Measurements from ENCODE around the gene SMIM41. TPM values are rescaled to one million over a fixed set of nuclear protein-coding genes. Genes with fewer than 3 reads are reported as not detected.

SMIM41 gene
- total and polyA plus RNA-seq, 10 of the 15 experiments (the other 5 are each of a cell fraction or from before 2014, with no cell fraction given), result not detected

GRCh38 chr12:52050758-52051541, 28.6 kb upstream of the SMIM41 start, which contains the start of gene NR4A1 (continued):
- TF ChIP-seq JUNB (IDR thresholded peaks at IDR 0.05), result no peak
- no peak for TF ChIP-seq MYB (IDR thresholded peaks at IDR 0.05; ENCODE audit: borderline replicate concordance, low read depth, low read length)
- TF ChIP-seq TBL1XR1 (IDR thresholded peaks at IDR 0.05; ENCODE audit: low read depth, low read length), result peak; percentile 66
- TF ChIP-seq ZNF384 (IDR thresholded peaks at IDR 0.05; ENCODE audit: borderline replicate concordance, low read depth, low read length), result no peak
- no peak for TF ChIP-seq NR2C1 (IDR thresholded peaks at IDR 0.05)
- no peak for TF ChIP-seq NFIC (IDR thresholded peaks at IDR 0.05; ENCODE audit: low read depth, low read length)
- TF ChIP-seq ETV6 (conservative IDR thresholded peaks at IDR 0.05 in 1 of 2, IDR thresholded peaks at IDR 0.05 in 1 of 2; ENCODE audit: borderline replicate concordance in 1 of 2, low read depth in 1 of 2), result no peak
- TF ChIP-seq EZH2 (IDR thresholded peaks at IDR 0.05; ENCODE audit: borderline replicate concordance, control insufficient read depth, low read depth, low read length), result no peak
- no peak for TF ChIP-seq RAD51 (IDR thresholded peaks at IDR 0.05)
- no peak for TF ChIP-seq YY1 (IDR thresholded peaks at IDR 0.05; ENCODE audit: low read depth, low read length)
- peak; percentile 89; the same call in 1 of the 2 replicates for TF ChIP-seq STAT1 (conservative IDR thresholded peaks at IDR 0.05)
- TF ChIP-seq KAT2A (conservative IDR thresholded peaks at IDR 0.05; ENCODE audit: control insufficient read depth, low read depth, low read length), result no peak
- peak; percentile 64; the same call in 1 of the 2 replicates for TF ChIP-seq TCF12 (IDR thresholded peaks at IDR 0.05; ENCODE audit: low read depth, low read length)
- TF ChIP-seq SKIL (IDR thresholded peaks at IDR 0.05; ENCODE audit: low read depth, poor library complexity, severe bottlenecking), result peak; percentile 59
- TF ChIP-seq SP1 (IDR thresholded peaks at IDR 0.05; ENCODE audit: low read depth, low read length), result peak; percentile 69
- TF ChIP-seq PKNOX1 (IDR thresholded peaks at IDR 0.05), result no peak
- TF ChIP-seq BMI1 (IDR thresholded peaks at IDR 0.05; ENCODE audit: borderline replicate concordance), result no peak
- no peak for TF ChIP-seq WRNIP1 (IDR thresholded peaks at IDR 0.05; ENCODE audit: borderline replicate concordance, low read depth, low read length)
- TF ChIP-seq CTCF (IDR thresholded peaks at IDR 0.05 in 2 of 3, conservative IDR thresholded peaks at IDR 0.05 in 1 of 3; ENCODE audit: control insufficient read depth in 2 of 3, extremely low read depth in 1 of 3, insufficient read depth in 1 of 3, low read depth in 3 of 3, low read length in 3 of 3), result peak in 2 of 3 experiments; percentile 5 to 31; a peak in 2 of 6 replicates
- TF ChIP-seq NBN (IDR thresholded peaks at IDR 0.05), result peak; percentile 56; the same call in 1 of the 2 replicates
- TF ChIP-seq RUNX3 (IDR thresholded peaks at IDR 0.05; ENCODE audit: low read length), result no peak
- peak; percentile 83 for TF ChIP-seq ZBTB33 (IDR thresholded peaks at IDR 0.05)
- TF ChIP-seq RBBP5 (conservative IDR thresholded peaks at IDR 0.05), result no peak
- peak in 1 of 2 experiments; percentile 41; a peak in 1 of 3 replicates for TF ChIP-seq EGR1 (IDR thresholded peaks at IDR 0.05; ENCODE audit: borderline replicate concordance in 1 of 2, low read depth in 2 of 2, low read length in 2 of 2)
